H1 (cell line): ENCODE data around the gene PSMB9. TPM values are rescaled to one million over a fixed set of nuclear protein-coding genes. Genes with fewer than 3 reads are reported as not detected.

Experiments used
- polyA plus RNA-seq, 7 experiments: library from polyadenylated mRNA; depleted of rRNA in 3 of 7; stranded (reverse) in 5 of 7; unstranded in 2 of 7; fragments of >200 nt in 5 of 7; fragments of 200-250 nt in 2 of 7; gene quantifications; 1 replicate in 5 of 7; 2 replicates in 1 of 7; 4 replicates in 1 of 7; pipeline versions ENCODE4 v1.2.1 to v1.2.3, GENCODE V29; 2011 to 2013; ENCODE audit warnings: missing spikeins in 2 of 7, mixed read lengths in 2 of 7
- total RNA-seq: library from RNA; stranded (reverse); fragmentation: NEBNext Ultra II Directional; extraction: Animal tissue kit (Norgen Biotek cat#: 25700); gene quantifications from 2 replicates; pipeline ENCODE4 v1.2.1, GENCODE V29; 2021
- TF ChIP-seq, protein P1 (sequence below): fragments of 300-600 bp; sonication (generic); IDR thresholded peaks from 2 replicates; pipeline ENCODE4 v1.7.1; 2012; ENCODE audit warnings: low read length, moderate library complexity, mild to moderate bottlenecking, inconsistent platforms; ENCODE audit not compliant: insufficient replicate concordance

PSMB9 gene
- total and polyA plus RNA-seq, 2 of the 8 experiments (the other 6 are each of a cell fraction or from before 2014, with no cell fraction given): 4.5 to 22.8 TPM

GRCh38 chr6:32849126-32849525, 4.9 kb upstream of the PSMB9 start (continued):
- TF ChIP-seq, protein P1, sequence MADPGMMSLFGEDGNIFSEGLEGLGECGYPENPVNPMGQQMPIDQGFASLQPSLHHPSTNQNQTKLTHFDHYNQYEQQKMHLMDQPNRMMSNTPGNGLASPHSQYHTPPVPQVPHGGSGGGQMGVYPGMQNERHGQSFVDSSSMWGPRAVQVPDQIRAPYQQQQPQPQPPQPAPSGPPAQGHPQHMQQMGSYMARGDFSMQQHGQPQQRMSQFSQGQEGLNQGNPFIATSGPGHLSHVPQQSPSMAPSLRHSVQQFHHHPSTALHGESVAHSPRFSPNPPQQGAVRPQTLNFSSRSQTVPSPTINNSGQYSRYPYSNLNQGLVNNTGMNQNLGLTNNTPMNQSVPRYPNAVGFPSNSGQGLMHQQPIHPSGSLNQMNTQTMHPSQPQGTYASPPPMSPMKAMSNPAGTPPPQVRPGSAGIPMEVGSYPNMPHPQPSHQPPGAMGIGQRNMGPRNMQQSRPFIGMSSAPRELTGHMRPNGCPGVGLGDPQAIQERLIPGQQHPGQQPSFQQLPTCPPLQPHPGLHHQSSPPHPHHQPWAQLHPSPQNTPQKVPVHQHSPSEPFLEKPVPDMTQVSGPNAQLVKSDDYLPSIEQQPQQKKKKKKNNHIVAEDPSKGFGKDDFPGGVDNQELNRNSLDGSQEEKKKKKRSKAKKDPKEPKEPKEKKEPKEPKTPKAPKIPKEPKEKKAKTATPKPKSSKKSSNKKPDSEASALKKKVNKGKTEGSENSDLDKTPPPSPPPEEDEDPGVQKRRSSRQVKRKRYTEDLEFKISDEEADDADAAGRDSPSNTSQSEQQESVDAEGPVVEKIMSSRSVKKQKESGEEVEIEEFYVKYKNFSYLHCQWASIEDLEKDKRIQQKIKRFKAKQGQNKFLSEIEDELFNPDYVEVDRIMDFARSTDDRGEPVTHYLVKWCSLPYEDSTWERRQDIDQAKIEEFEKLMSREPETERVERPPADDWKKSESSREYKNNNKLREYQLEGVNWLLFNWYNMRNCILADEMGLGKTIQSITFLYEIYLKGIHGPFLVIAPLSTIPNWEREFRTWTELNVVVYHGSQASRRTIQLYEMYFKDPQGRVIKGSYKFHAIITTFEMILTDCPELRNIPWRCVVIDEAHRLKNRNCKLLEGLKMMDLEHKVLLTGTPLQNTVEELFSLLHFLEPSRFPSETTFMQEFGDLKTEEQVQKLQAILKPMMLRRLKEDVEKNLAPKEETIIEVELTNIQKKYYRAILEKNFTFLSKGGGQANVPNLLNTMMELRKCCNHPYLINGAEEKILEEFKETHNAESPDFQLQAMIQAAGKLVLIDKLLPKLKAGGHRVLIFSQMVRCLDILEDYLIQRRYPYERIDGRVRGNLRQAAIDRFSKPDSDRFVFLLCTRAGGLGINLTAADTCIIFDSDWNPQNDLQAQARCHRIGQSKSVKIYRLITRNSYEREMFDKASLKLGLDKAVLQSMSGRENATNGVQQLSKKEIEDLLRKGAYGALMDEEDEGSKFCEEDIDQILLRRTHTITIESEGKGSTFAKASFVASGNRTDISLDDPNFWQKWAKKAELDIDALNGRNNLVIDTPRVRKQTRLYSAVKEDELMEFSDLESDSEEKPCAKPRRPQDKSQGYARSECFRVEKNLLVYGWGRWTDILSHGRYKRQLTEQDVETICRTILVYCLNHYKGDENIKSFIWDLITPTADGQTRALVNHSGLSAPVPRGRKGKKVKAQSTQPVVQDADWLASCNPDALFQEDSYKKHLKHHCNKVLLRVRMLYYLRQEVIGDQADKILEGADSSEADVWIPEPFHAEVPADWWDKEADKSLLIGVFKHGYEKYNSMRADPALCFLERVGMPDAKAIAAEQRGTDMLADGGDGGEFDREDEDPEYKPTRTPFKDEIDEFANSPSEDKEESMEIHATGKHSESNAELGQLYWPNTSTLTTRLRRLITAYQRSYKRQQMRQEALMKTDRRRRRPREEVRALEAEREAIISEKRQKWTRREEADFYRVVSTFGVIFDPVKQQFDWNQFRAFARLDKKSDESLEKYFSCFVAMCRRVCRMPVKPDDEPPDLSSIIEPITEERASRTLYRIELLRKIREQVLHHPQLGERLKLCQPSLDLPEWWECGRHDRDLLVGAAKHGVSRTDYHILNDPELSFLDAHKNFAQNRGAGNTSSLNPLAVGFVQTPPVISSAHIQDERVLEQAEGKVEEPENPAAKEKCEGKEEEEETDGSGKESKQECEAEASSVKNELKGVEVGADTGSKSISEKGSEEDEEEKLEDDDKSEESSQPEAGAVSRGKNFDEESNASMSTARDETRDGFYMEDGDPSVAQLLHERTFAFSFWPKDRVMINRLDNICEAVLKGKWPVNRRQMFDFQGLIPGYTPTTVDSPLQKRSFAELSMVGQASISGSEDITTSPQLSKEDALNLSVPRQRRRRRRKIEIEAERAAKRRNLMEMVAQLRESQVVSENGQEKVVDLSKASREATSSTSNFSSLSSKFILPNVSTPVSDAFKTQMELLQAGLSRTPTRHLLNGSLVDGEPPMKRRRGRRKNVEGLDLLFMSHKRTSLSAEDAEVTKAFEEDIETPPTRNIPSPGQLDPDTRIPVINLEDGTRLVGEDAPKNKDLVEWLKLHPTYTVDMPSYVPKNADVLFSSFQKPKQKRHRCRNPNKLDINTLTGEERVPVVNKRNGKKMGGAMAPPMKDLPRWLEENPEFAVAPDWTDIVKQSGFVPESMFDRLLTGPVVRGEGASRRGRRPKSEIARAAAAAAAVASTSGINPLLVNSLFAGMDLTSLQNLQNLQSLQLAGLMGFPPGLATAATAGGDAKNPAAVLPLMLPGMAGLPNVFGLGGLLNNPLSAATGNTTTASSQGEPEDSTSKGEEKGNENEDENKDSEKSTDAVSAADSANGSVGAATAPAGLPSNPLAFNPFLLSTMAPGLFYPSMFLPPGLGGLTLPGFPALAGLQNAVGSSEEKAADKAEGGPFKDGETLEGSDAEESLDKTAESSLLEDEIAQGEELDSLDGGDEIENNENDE: no peak
